Measurements from ENCODE around the gene TOP1. TPM values are rescaled to one million over a fixed set of nuclear protein-coding genes. Genes with fewer than 3 reads are reported as not detected.

Gene TOP1
- total and polyA plus RNA-seq, 9 of the 15 experiments (the other 6 are each of a cell fraction or from before 2014, with no cell fraction given) = 26.4 to 127 (median 39.6) TPM

- TF ChIP-seq E2F1 (CRISPR knock-in tag; IDR thresholded peaks at IDR 0.05) (no peak), CREM (IDR thresholded peaks at IDR 0.05; ENCODE audit: low read depth) (peak; percentile 43), SMARCE1 (IDR thresholded peaks at IDR 0.05) (no peak), ZFP91 (CRISPR knock-in tag; IDR thresholded peaks at IDR 0.05) (no peak), ZBTB26 (CRISPR knock-in tag; IDR thresholded peaks at IDR 0.05) (no peak), ASH1L (IDR thresholded peaks at IDR 0.05; ENCODE audit: borderline replicate concordance, low read depth, partially characterized antibody) (no peak), MEF2D (tag; conservative IDR thresholded peaks at IDR 0.05; ENCODE audit: low read depth) (no peak), RBM22 (IDR thresholded peaks at IDR 0.05; ENCODE audit: low read depth, low read length, poor library complexity, severe bottlenecking) (no peak), ZNF263 (CRISPR knock-in tag; IDR thresholded peaks at IDR 0.05; ENCODE audit: borderline replicate concordance) (no peak), ZNF253 (CRISPR knock-in tag; conservative IDR thresholded peaks at IDR 0.05) (no peak), KDM1A (IDR thresholded peaks at IDR 0.05) (no peak), ZNF133 (CRISPR knock-in tag; IDR thresholded peaks at IDR 0.05) (no peak), CAMTA2 (CRISPR knock-in tag; conservative IDR thresholded peaks at IDR 0.05) (no peak), NR1H2 (CRISPR knock-in tag; IDR thresholded peaks at IDR 0.05) (no peak), TEAD1 (CRISPR knock-in tag; IDR thresholded peaks at IDR 0.05) (0 out of 4 replicates have a peak, but pooled peaks of 1 of the 2 experiments have one; percentile 29), ZBTB17 (CRISPR knock-in tag; IDR thresholded peaks at IDR 0.05) (no peak), NFXL1 (CRISPR knock-in tag; IDR thresholded peaks at IDR 0.05) (no peak), IFI16 (CRISPR knock-in tag; IDR thresholded peaks at IDR 0.05) (no peak), ZNF589 (CRISPR knock-in tag; IDR thresholded peaks at IDR 0.05; ENCODE audit: low read depth) (0 out of 2 replicates have a peak, but pooled peaks have one; percentile 21), CREB5 (CRISPR knock-in tag; IDR thresholded peaks at IDR 0.05) (no peak), MCM2 (IDR thresholded peaks at IDR 0.05; ENCODE audit: low read depth) (no peak), ETV6 (IDR thresholded peaks at IDR 0.05; ENCODE audit: borderline replicate concordance in 1 of 2, low read depth in 2 of 2, low read length in 1 of 2) (peak in 1 of 2 experiments; percentile 73; a peak in 1 of 4 replicates), ETV6 (CRISPR knock-in tag; IDR thresholded peaks at IDR 0.05; ENCODE audit: borderline replicate concordance) (no peak)
Observed at GRCh38 chr20:40991181-40991889, 37.3 kb upstream of the TOP1 start (continued).
